Measurements from ENCODE around the gene PTPN1.

DNA sequence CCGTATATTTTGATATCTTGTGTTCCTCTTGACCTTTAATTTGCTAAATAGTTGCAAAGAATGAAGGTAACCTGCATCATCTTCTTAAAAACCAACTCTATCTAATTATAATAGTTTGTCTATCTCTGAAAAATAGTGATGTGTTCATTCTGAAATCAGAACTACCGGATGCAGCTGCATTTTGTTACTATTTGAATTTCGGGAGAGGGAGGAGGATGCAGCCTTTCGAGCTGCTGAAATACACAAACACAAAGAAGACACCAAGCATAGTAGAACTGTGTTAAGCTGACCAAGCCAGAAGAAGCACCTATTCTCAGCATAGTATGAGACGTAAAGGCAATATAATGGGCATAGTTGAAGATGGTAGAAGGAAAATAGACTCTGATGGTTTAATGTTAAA, 33.1 kb downstream of the PTPN1 start:
- TF ChIP-seq POLR2A (IDR thresholded peaks at IDR 0.05; ENCODE audit: low read depth, low read length) (no peak), MAFK (IDR thresholded peaks at IDR 0.05; ENCODE audit: low read depth, low read length) (no peak), RFX5 (IDR thresholded peaks at IDR 0.05; ENCODE audit: low read depth, low read length) (no peak), CEBPB (IDR thresholded peaks at IDR 0.05; ENCODE audit: low read depth, low read length) (no peak), FOS (IDR thresholded peaks at IDR 0.05; ENCODE audit: low read depth, low read length) (no peak), BHLHE40 (IDR thresholded peaks at IDR 0.05; ENCODE audit: low read depth, low read length) (no peak), RCOR1 (IDR thresholded peaks at IDR 0.05; ENCODE audit: insufficient replicate concordance, low read length) (no peak), MAZ (IDR thresholded peaks at IDR 0.05; ENCODE audit: borderline replicate concordance, low read depth, low read length) (no peak)
- TF ChIP-seq, protein P1, sequence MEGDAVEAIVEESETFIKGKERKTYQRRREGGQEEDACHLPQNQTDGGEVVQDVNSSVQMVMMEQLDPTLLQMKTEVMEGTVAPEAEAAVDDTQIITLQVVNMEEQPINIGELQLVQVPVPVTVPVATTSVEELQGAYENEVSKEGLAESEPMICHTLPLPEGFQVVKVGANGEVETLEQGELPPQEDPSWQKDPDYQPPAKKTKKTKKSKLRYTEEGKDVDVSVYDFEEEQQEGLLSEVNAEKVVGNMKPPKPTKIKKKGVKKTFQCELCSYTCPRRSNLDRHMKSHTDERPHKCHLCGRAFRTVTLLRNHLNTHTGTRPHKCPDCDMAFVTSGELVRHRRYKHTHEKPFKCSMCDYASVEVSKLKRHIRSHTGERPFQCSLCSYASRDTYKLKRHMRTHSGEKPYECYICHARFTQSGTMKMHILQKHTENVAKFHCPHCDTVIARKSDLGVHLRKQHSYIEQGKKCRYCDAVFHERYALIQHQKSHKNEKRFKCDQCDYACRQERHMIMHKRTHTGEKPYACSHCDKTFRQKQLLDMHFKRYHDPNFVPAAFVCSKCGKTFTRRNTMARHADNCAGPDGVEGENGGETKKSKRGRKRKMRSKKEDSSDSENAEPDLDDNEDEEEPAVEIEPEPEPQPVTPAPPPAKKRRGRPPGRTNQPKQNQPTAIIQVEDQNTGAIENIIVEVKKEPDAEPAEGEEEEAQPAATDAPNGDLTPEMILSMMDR (conservative IDR thresholded peaks at IDR 0.05; ENCODE audit: low read depth, low read length), result no peak
- TF ChIP-seq, protein P2, sequence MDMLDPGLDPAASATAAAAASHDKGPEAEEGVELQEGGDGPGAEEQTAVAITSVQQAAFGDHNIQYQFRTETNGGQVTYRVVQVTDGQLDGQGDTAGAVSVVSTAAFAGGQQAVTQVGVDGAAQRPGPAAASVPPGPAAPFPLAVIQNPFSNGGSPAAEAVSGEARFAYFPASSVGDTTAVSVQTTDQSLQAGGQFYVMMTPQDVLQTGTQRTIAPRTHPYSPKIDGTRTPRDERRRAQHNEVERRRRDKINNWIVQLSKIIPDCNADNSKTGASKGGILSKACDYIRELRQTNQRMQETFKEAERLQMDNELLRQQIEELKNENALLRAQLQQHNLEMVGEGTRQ (IDR thresholded peaks at IDR 0.05; ENCODE audit: low read depth, low read length), result no peak
